SK-N-SH (cell line): ENCODE results near the gene HSPA1A. TPM values are rescaled to one million over a fixed set of nuclear protein-coding genes. Genes with fewer than 3 reads are reported as not detected.

Experiments used
- CTCF ChIA-PET: fragments of 300-600, 350-600 bp; formaldehyde crosslinking; extraction: SDS; loops from one replicate; lab custom pipeline; 2021; lab: Yijun Ruan, JAX
- POLR2A ChIA-PET: fragments of 350-600 bp; sonication (Branson Sonifier 250); formaldehyde crosslinking; extraction: SDS; loops from one replicate; lab custom pipeline; 2020; ENCODE audit warnings: antibody characterized with exemption, inconsistent platforms; lab: Yijun Ruan, JAX
- DNase-seq: peaks from one replicate; pipeline ENCODE4 v3.0.0; 2012
- H2AFZ ChIP-seq: fragments of 200-600 bp; sonication (generic); 2 replicates; pipeline ENCODE4 v1.8.1; 2016; ENCODE audit warnings: antibody characterized with exemption, mild to moderate bottlenecking, low read depth
- H3F3A ChIP-seq: fragments of 200-600 bp; sonication (generic); replicated peaks from 2 replicates; pipeline ENCODE3; 2016; ENCODE audit warnings: antibody characterized with exemption, mild to moderate bottlenecking; ENCODE audit not compliant: insufficient read depth
- H3K27ac ChIP-seq, 2 experiments: fragments of 200-500 bp in 1 of 2; fragments of 200-600 bp in 1 of 2; sonication (Bioruptor generic) in 1 of 2; sonication (generic), shearing (Covaris generic) in 1 of 2; 2 replicates each; pipeline versions ENCODE4 v1.5.1 to v1.6.1; 2014 to 2016; ENCODE audit warnings: low read depth in 2 of 2, inconsistent platforms in 1 of 2, low read length in 1 of 2, mild to moderate bottlenecking in 1 of 2, mixed read lengths in 1 of 2
- H3K27me3 ChIP-seq: fragments of 200-600 bp; sonication (generic), shearing (Covaris generic); 2 replicates; pipeline ENCODE4 v1.6.1; 2016; ENCODE audit warnings: mixed run types; ENCODE audit not compliant: insufficient read depth
- H3K36me3 ChIP-seq, 2 experiments: fragments of 200-500 bp in 1 of 2; fragments of 200-600 bp in 1 of 2; sonication (Bioruptor generic) in 1 of 2; sonication (generic) in 1 of 2; replicated peaks in 1 of 2; 2 replicates each; pipeline versions ENCODE3 to v1.5.1; 2014 to 2016; ENCODE audit warnings: low read length in 1 of 2, mild to moderate bottlenecking in 1 of 2; ENCODE audit not compliant: insufficient read depth in 2 of 2, control insufficient read depth in 1 of 2
- H3K4me1 ChIP-seq, 2 experiments: fragments of 200-500 bp in 1 of 2; fragments of 200-600 bp in 1 of 2; sonication (Bioruptor generic) in 1 of 2; sonication (generic), shearing (Covaris generic) in 1 of 2; 2 replicates each; pipeline versions ENCODE4 v1.5.1 to v1.6.1; 2014 to 2016; ENCODE audit warnings: low read depth in 1 of 2, low read length in 1 of 2, mixed run types in 1 of 2; ENCODE audit not compliant: insufficient read depth in 2 of 2, control insufficient read depth in 1 of 2
- H3K4me2 ChIP-seq: fragments of 200-600 bp; sonication (generic), shearing (Covaris generic); 2 replicates; pipeline ENCODE4 v1.6.1; 2017; ENCODE audit warnings: mixed run types
- H3K4me3 ChIP-seq, 2 experiments: fragments of 200-500 bp in 1 of 2; fragments of 200-600 bp in 1 of 2; sonication (Bioruptor generic) in 1 of 2; sonication (generic), shearing (Covaris generic) in 1 of 2; 2 replicates each; pipeline versions ENCODE4 v1.5.1 to v1.8.1; 2014 to 2016; ENCODE audit warnings: low read depth in 2 of 2, inconsistent platforms in 1 of 2, low read length in 1 of 2, mild to moderate bottlenecking in 1 of 2, mixed read lengths in 1 of 2, moderate library complexity in 1 of 2
- H3K79me2 ChIP-seq: fragments of 200-600 bp; sonication (generic); 2 replicates; pipeline ENCODE4 v1.8.1; 2017; ENCODE audit warnings: mild to moderate bottlenecking; ENCODE audit not compliant: insufficient read depth
- H3K9ac ChIP-seq: fragments of 200-600 bp; sonication (generic); 2 replicates; pipeline ENCODE4 v1.6.1; 2017; ENCODE audit warnings: mixed run types
- H3K9me2 ChIP-seq: fragments of 200-600 bp; sonication (generic); 2 replicates; pipeline ENCODE4 v1.6.1; 2017; ENCODE audit warnings: mixed run types
- H3K9me3 ChIP-seq: fragments of 200-600 bp; sonication (generic); 2 replicates; pipeline ENCODE4 v1.6.1; 2017; ENCODE audit warnings: mixed run types, mild to moderate bottlenecking, moderate library complexity
- H4K20me1 ChIP-seq: fragments of 200-600 bp; sonication (generic); 2 replicates; pipeline ENCODE4 v1.6.1; 2017; ENCODE audit warnings: mild to moderate bottlenecking, mixed run types; ENCODE audit not compliant: insufficient read depth
- GABPA ChIP-seq: IDR thresholded peaks from 2 replicates; pipeline ENCODE4 v1.4.0; 2012; ENCODE audit warnings: low read depth, mild to moderate bottlenecking
- GATA2 ChIP-seq: sonication (generic); formaldehyde crosslinking; IDR thresholded peaks from 2 replicates; pipeline ENCODE4 v1.5.0; 2020; ENCODE audit warnings: mild to moderate bottlenecking, missing genetic modification reagents
- JUND ChIP-seq: IDR thresholded peaks from 2 replicates; pipeline ENCODE4 v1.4.0; 2012
- NRF1 ChIP-seq: IDR thresholded peaks from 2 replicates; pipeline ENCODE4 v1.6.1; 2012; ENCODE audit warnings: low read depth, mild to moderate bottlenecking, low read length
- POLR2AphosphoS5 ChIP-seq: IDR thresholded peaks from 2 replicates; pipeline ENCODE4 v1.6.1; 2012; ENCODE audit warnings: low read depth, low read length
- RCOR1 ChIP-seq: fragments of 150-350 bp; IDR thresholded peaks from 2 replicates; pipeline ENCODE4 v1.6.1; 2017; ENCODE audit warnings: antibody characterized with exemption, low read length
- RFX5 ChIP-seq: IDR thresholded peaks from 2 replicates; pipeline ENCODE4 v1.6.1; 2012; ENCODE audit warnings: mild to moderate bottlenecking, improper control_type of control experiment, low read length
- SIN3A ChIP-seq: IDR thresholded peaks from 2 replicates; pipeline ENCODE4 v1.6.1; 2012; ENCODE audit warnings: low read depth, mild to moderate bottlenecking, low read length, moderate library complexity, borderline replicate concordance
- TAF1 ChIP-seq: IDR thresholded peaks from 2 replicates; pipeline ENCODE4 v1.6.1; 2012; ENCODE audit warnings: low read depth, mild to moderate bottlenecking, low read length, moderate library complexity, borderline replicate concordance
- TCF12 ChIP-seq: IDR thresholded peaks from 2 replicates; pipeline ENCODE4 v1.4.0; 2012
- TEAD4 ChIP-seq: IDR thresholded peaks from 2 replicates; pipeline ENCODE4 v1.4.0; 2012; ENCODE audit warnings: mild to moderate bottlenecking, borderline replicate concordance; ENCODE audit not compliant: insufficient read depth
- YY1 ChIP-seq: IDR thresholded peaks from 2 replicates; pipeline ENCODE4 v1.4.0; 2012; ENCODE audit warnings: low read depth, mild to moderate bottlenecking
- ZBTB33 ChIP-seq: IDR thresholded peaks from 2 replicates; pipeline ENCODE4 v1.4.0; 2012; ENCODE audit warnings: low read depth, borderline replicate concordance
- WGBS: methylation state at CpG from one replicate; pipeline ENCODE4 v1.1.6; 2017; ENCODE audit warnings: low lambda C conversion rate; 5-methylcytosine and 5-hydroxymethylcytosine counted together
- polyA plus RNA-seq, 3 experiments: library from polyadenylated mRNA; depleted of rRNA; stranded (reverse); fragments of >200 nt; gene quantifications; 2 replicates each; pipeline ENCODE4 v1.2.3, GENCODE V29; 2012
- TF ChIP-seq, protein P1 (sequence below): fragments of 150-350 bp; IDR thresholded peaks from 2 replicates; pipeline ENCODE4 v1.6.1; 2017; ENCODE audit warnings: antibody characterized with exemption, low read length, low read depth, borderline replicate concordance
- TF ChIP-seq, protein P2 (sequence below): IDR thresholded peaks from 2 replicates; pipeline ENCODE4 v1.4.0; 2012; ENCODE audit warnings: low read depth, borderline replicate concordance
- TF ChIP-seq, protein P3 (sequence below): IDR thresholded peaks from 2 replicates; pipeline ENCODE4 v1.4.0; 2012; ENCODE audit warnings: low read depth

HSPA1A gene
- polyA plus RNA-seq, 1 of the 3 experiments (the other 2 are of a cell fraction) = 119 TPM

- TF ChIP-seq, protein P1, sequence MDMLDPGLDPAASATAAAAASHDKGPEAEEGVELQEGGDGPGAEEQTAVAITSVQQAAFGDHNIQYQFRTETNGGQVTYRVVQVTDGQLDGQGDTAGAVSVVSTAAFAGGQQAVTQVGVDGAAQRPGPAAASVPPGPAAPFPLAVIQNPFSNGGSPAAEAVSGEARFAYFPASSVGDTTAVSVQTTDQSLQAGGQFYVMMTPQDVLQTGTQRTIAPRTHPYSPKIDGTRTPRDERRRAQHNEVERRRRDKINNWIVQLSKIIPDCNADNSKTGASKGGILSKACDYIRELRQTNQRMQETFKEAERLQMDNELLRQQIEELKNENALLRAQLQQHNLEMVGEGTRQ = no peak
- peak; percentile 80 for TF ChIP-seq RFX5
- TF ChIP-seq YY1 = no peak
- no peak for TF ChIP-seq JUND
- TF ChIP-seq, protein P2, sequence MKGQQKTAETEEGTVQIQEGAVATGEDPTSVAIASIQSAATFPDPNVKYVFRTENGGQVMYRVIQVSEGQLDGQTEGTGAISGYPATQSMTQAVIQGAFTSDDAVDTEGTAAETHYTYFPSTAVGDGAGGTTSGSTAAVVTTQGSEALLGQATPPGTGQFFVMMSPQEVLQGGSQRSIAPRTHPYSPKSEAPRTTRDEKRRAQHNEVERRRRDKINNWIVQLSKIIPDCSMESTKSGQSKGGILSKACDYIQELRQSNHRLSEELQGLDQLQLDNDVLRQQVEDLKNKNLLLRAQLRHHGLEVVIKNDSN = no peak
- no peak for TF ChIP-seq GABPA
- peak; percentile 92; the same call in 1 of the 2 replicates for TF ChIP-seq TAF1
- TF ChIP-seq ZBTB33 = no peak
- TF ChIP-seq TCF12 = no peak
- no peak for TF ChIP-seq SIN3A
Measured at GRCh38 chr6:31815025-31815838, at the start of gene HSPA1A, which contains the start of gene HSPA1L (continued).

- 79% methylated on average over 6 of the region's 9 CpGs for WGBS
Measured at GRCh38 chr6:31765559-31765909, 49.8 kb upstream of the HSPA1A start.

More at GRCh38 chr6:31765559-31765909, 49.8 kb upstream of the HSPA1A start:
- Histone ChIP-seq H3F3A (peaks cover 2% of the 10 kb centered on the region), H3K36me3 (no peaks in the 10 kb centered on the region), H3K4me2 (no peak overlapping the region), H3K9me2 (no peaks in the 10 kb centered on the region), H3K27ac (no peak overlapping the region), H3K4me3 (no peak overlapping the region), H3K79me2 (no peaks in the 10 kb centered on the region), H3K27me3 (no peaks in the 10 kb centered on the region), H4K20me1 (no peaks in the 10 kb centered on the region), H2AFZ (no peak overlapping the region), H3K9ac (no peak overlapping the region), H3K4me1 (peaks cover 0 to 8% of the 10 kb centered on the region in 2 experiments; a peak in 1 of 4 replicates), H3K9me3 (no peaks in the 10 kb centered on the region)
- TF ChIP-seq, protein P1 = no peak
- TF ChIP-seq TCF12 (no peak), RFX5 (no peak), TEAD4 (no peak), GATA2 (no peak), ZBTB33 (no peak), RCOR1 (no peak), TAF1 (no peak), NRF1 (no peak), POLR2AphosphoS5 (no peak), YY1 (no peak), JUND (no peak)
- TF ChIP-seq, protein P2 = no peak
- TF ChIP-seq, protein P3, sequence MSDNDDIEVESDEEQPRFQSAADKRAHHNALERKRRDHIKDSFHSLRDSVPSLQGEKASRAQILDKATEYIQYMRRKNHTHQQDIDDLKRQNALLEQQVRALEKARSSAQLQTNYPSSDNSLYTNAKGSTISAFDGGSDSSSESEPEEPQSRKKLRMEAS = no peak
- CTCF ChIA-PET = interaction anchor here (0.7 to 2.3 kb wide), 5 partner anchors 26 to 98 kb away, joined by 3 to 12 read pairs (median 5); partner anchors contain the start of gene DDAH2
- DNase-seq = no peak
- POLR2A ChIA-PET = interaction anchor here (0.6 to 1.2 kb wide), 2 partner anchors 24 to 50 kb away, joined by 3 read pairs; partner anchors contain the start of genes HSPA1A and HSPA1L
